COLO668 (cell line): ENCODE results near the gene ID4.

ENCODE experiments used
- DNase-seq: peaks from one replicate; lab custom pipeline; 2025; ENCODE audit not compliant: unreplicated experiment; lab: John Stamatoyannopoulos, UW

The ID4 gene

GRCh38 chr6:19836799-19837510 lies at the start of gene ID4:
TSS of gene ID4 (plus strand) at chr6:19837370. CDS start at chr6:19837755, 385 bp downstream.
- peak; percentile 68 for DNase-seq

GRCh38 chr6:19788686-19789085 lies 48.5 kb upstream of the ID4 start:
- DNase-seq: no peak

- no peak for DNase-seq
Observed at GRCh38 chr6:19789100-19789803, 47.9 kb upstream of the ID4 start.

GRCh38 chr6:19791267-19791666 lies 45.9 kb upstream of the ID4 start:
- no peak for DNase-seq

- DNase-seq: no peak
Observed at GRCh38 chr6:19795211-19795610, 42.0 kb upstream of the ID4 start.

- DNase-seq: no peak
Observed at GRCh38 chr6:19796452-19796851, 40.7 kb upstream of the ID4 start.

- DNase-seq: no peak
Observed at GRCh38 chr6:19798362-19798761, 38.8 kb upstream of the ID4 start.

- no peak for DNase-seq
Observed at GRCh38 chr6:19802656-19803055, 34.5 kb upstream of the ID4 start.

- no peak for DNase-seq
Observed at GRCh38 chr6:19803331-19804204, 33.6 kb upstream of the ID4 start.

GRCh38 chr6:19804205-19805128 lies 32.7 kb upstream of the ID4 start:
- peak; percentile 91 for DNase-seq

- DNase-seq: no peak
Observed at GRCh38 chr6:19805129-19805481, 32.1 kb upstream of the ID4 start.

- DNase-seq: no peak
Observed at GRCh38 chr6:19806971-19807396, 30.2 kb upstream of the ID4 start.

GRCh38 chr6:19811397-19812079 lies 25.6 kb upstream of the ID4 start:
- peak; percentile 2 for DNase-seq

GRCh38 chr6:19812512-19813119 lies 24.6 kb upstream of the ID4 start:
- DNase-seq: peak; percentile 0

GRCh38 chr6:19818805-19819204 lies 18.4 kb upstream of the ID4 start:
- DNase-seq: no peak

GRCh38 chr6:19824058-19824807 lies 12.9 kb upstream of the ID4 start:
- DNase-seq: no peak

GRCh38 chr6:19827247-19827646 lies 9.9 kb upstream of the ID4 start:
- DNase-seq: no peak

- no peak for DNase-seq
Observed at GRCh38 chr6:19827903-19828302, 9.3 kb upstream of the ID4 start.

GRCh38 chr6:19830171-19830570 lies 7.0 kb upstream of the ID4 start:
- DNase-seq: no peak
